BE2C (cell line): ENCODE results near the gene ORC6.

Experiments
- DNase-seq: peaks from one replicate; pipeline ENCODE4 v3.0.0-alpha.2; 2020
- H3K27me3 ChIP-seq: fragments of 250-450 bp; sonication (Bioruptor Pico); 2 replicates; pipeline ENCODE4 v1.5.1; 2020; ENCODE audit warnings: mild to moderate bottlenecking
- H3K36me3 ChIP-seq: fragments of 250-450 bp; sonication (Bioruptor Pico); 2 replicates; pipeline ENCODE4 v1.5.1; 2020; ENCODE audit warnings: mild to moderate bottlenecking
- H3K4me1 ChIP-seq: fragments of 250-450 bp; sonication (Bioruptor Pico); 2 replicates; pipeline ENCODE4 v1.5.1; 2020
- H3K4me3 ChIP-seq: 2 replicates; pipeline ENCODE4 v1.5.1; 2011; ENCODE audit warnings: low read depth, low read length
- H3K9me3 ChIP-seq: fragments of 250-450 bp; sonication (Bioruptor Pico); 2 replicates; pipeline ENCODE4 v1.5.1; 2020
- TF ChIP-seq, protein P1 (sequence below): IDR thresholded peaks from 2 replicates; pipeline ENCODE4 v1.5.1; 2012; ENCODE audit warnings: mild to moderate bottlenecking, low read depth, low read length

Gene ORC6

GRCh38 chr16:46715769-46716305 lies 26.4 kb downstream of the ORC6 start:
- no peak for DNase-seq
- Histone ChIP-seq H3K36me3 (no peaks in the 10 kb centered on the region), H3K4me3 (no peak overlapping the region), H3K27me3 (no peaks in the 10 kb centered on the region), H3K9me3 (no peaks in the 10 kb centered on the region), H3K4me1 (no peaks in the 10 kb centered on the region; the same call in 1 of the 2 replicates)
- TF ChIP-seq, protein P1, sequence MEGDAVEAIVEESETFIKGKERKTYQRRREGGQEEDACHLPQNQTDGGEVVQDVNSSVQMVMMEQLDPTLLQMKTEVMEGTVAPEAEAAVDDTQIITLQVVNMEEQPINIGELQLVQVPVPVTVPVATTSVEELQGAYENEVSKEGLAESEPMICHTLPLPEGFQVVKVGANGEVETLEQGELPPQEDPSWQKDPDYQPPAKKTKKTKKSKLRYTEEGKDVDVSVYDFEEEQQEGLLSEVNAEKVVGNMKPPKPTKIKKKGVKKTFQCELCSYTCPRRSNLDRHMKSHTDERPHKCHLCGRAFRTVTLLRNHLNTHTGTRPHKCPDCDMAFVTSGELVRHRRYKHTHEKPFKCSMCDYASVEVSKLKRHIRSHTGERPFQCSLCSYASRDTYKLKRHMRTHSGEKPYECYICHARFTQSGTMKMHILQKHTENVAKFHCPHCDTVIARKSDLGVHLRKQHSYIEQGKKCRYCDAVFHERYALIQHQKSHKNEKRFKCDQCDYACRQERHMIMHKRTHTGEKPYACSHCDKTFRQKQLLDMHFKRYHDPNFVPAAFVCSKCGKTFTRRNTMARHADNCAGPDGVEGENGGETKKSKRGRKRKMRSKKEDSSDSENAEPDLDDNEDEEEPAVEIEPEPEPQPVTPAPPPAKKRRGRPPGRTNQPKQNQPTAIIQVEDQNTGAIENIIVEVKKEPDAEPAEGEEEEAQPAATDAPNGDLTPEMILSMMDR = no peak

DNA sequence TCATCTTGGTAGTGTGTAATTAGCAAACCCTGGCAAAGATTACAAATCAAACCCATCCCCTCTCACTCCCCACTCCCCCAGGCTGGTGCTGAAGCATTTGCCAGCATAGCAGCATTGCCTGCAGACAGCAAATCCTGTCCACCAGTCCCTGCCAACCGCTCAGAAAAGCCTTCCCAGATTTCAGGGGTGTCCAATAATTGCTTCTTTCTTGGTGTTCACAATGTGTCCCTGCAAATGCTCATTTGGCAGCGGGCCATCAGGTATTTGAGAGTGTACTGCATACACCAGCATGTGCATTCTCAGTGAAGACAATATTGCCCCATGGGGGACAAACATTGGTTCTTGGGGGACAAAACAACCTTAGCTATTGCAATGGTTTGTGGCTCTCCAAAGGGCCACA lies 28.2 kb downstream of the ORC6 start:
- H3K4me3 ChIP-seq = no peak overlapping the region
- H3K9me3 ChIP-seq = no peaks in the 10 kb centered on the region
- no peaks in the 10 kb centered on the region for H3K36me3 ChIP-seq
- no peaks in the 10 kb centered on the region for H3K4me1 ChIP-seq
- no peak for DNase-seq
- TF ChIP-seq, protein P1 = no peak
- H3K27me3 ChIP-seq = no peaks in the 10 kb centered on the region

DNA sequence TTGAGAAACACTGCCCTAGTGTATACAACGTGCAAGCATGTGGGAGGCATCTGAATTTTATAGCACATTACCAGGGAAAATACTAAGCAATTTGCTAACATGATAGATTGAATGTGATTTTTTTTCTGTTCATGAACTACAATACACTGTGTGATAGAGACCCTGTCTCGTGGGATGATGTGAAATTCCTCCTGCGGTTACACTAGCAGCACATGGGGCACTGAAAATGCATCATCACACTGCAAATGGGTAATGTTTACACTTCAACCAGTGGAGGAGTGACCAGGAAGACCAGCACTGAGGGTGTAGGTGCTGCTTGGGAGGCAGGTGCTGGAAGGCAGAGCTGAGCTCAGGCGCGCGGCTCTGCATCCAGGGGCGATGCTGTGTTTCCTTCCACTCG lies 28.8 kb downstream of the ORC6 start:
- Histone ChIP-seq H3K4me1 (no peaks in the 10 kb centered on the region), H3K9me3 (no peaks in the 10 kb centered on the region), H3K4me3 (no peak overlapping the region), H3K36me3 (no peaks in the 10 kb centered on the region), H3K27me3 (no peaks in the 10 kb centered on the region)
- TF ChIP-seq, protein P1 = no peak
- DNase-seq = no peak

- H3K4me3 ChIP-seq = no peak overlapping the region
- DNase-seq = no peak
- H3K27me3 ChIP-seq = no peaks in the 10 kb centered on the region
- no peaks in the 10 kb centered on the region for H3K36me3 ChIP-seq
- no peaks in the 10 kb centered on the region for H3K9me3 ChIP-seq
- TF ChIP-seq, protein P1 = no peak
- H3K4me1 ChIP-seq = no peaks in the 10 kb centered on the region
These were observed 30.1 kb downstream of the ORC6 start for GRCh38 chr16:46719528-46719927.

DNA sequence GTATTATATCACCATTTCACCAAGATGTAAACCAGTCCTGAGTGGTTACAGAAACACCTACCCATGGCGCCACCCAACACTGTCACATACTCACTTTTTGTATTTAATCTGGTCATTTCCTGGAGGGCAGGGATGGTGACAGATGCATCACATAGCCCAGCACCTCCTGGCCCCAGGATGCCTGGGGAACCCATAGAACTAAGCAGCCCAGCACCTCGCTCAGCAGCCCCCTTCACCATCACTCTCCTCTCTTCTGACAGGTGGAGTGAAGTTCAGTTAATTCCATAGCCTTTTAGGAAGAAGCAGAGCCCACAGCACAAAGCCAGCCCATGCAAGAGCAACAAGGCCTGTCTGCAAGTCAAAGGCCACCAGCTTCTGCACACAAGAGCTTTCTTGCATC lies 31.2 kb downstream of the ORC6 start:
- no peaks in the 10 kb centered on the region for H3K9me3 ChIP-seq
- TF ChIP-seq, protein P1 = no peak
- H3K36me3 ChIP-seq = no peaks in the 10 kb centered on the region
- no peaks in the 10 kb centered on the region for H3K27me3 ChIP-seq
- no peak overlapping the region for H3K4me3 ChIP-seq
- no peak for DNase-seq
- H3K4me1 ChIP-seq = no peaks in the 10 kb centered on the region

DNA sequence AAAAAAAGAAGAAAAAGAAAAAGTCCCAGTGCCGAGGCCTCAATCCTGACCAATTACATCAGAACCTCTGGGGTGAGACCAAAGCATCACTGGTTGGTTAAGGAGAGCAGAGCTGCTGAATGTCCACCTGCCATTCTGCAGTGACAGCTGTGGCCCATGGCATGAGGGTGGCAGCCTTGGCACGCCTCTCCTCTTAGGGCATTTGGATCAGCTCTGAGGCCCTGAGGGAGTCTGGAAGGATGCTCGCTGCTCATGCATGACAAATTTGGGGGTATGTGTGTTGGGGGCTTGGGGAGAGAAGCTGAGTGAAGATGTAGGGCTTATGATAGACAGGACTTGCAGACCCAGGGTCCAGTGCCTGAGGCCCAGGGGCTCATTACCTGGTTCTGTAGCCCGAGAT lies 32.4 kb downstream of the ORC6 start:
- TF ChIP-seq, protein P1 = no peak
- H3K27me3 ChIP-seq = no peaks in the 10 kb centered on the region
- H3K4me3 ChIP-seq = no peak overlapping the region
- H3K4me1 ChIP-seq = no peaks in the 10 kb centered on the region
- no peak for DNase-seq
- H3K36me3 ChIP-seq = no peaks in the 10 kb centered on the region
- H3K9me3 ChIP-seq = no peaks in the 10 kb centered on the region
